Kidney (tissue), 14 donors: ENCODE results near the gene GLCCI1. TPM values are rescaled to one million over a fixed set of nuclear protein-coding genes. Genes with fewer than 3 reads are reported as not detected.

Source experiments
- DNase-seq, 5 donors: peaks; one replicate each; pipeline ENCODE4 v3.0.0-alpha.2; 2013 to 2020
- FAIRE-seq: peaks from 2 replicates; lab custom pipeline; 2012; peaks lifted over from hg19 to GRCh38; lab: Jason Lieb, UNC
- H3K27ac ChIP-seq, 2 donors: one replicate each; pipeline ENCODE4 v1.7.0; 2013; ENCODE audit warnings: low read depth in 2 of 2, low read length in 2 of 2, inconsistent platforms in 1 of 2
- H3K27me3 ChIP-seq: one replicate; pipeline ENCODE4 v1.7.1; 2013; ENCODE audit warnings: low read length, inconsistent platforms; ENCODE audit not compliant: control insufficient read depth, insufficient read depth
- H3K36me3 ChIP-seq, 3 donors: one replicate each; pipeline versions ENCODE4 v1.7.0 to v1.7.1; 2013; ENCODE audit warnings: low read length in 3 of 3, control low read depth in 1 of 3, inconsistent platforms in 1 of 3; ENCODE audit not compliant: insufficient read depth in 3 of 3, control insufficient read depth in 2 of 3
- H3K4me1 ChIP-seq, 3 donors: one replicate each; pipeline versions ENCODE4 v1.7.0 to v1.7.1; 2013; ENCODE audit warnings: low read length in 3 of 3, inconsistent platforms in 1 of 3, low read depth in 1 of 3; ENCODE audit not compliant: control insufficient read depth in 2 of 3, insufficient read depth in 2 of 3
- H3K4me3 ChIP-seq, 3 donors: one replicate each; pipeline versions ENCODE4 v1.7.0 to v1.8.1; 2013; ENCODE audit warnings: low read length in 3 of 3, control low read depth in 1 of 3, inconsistent platforms in 1 of 3
- H3K9ac ChIP-seq, 3 donors: one replicate each; pipeline versions ENCODE4 v1.7.0 to v1.7.1; 2013; ENCODE audit warnings: low read length in 3 of 3, control low read depth in 1 of 3, inconsistent platforms in 1 of 3
- H3K9me3 ChIP-seq, 3 donors: one replicate each; pipeline versions ENCODE4 v1.7.0 to v1.7.1; 2013; ENCODE audit warnings: low read length in 3 of 3, control low read depth in 1 of 3, inconsistent platforms in 1 of 3; ENCODE audit not compliant: control insufficient read depth in 2 of 3, insufficient read depth in 1 of 3
- intact Hi-C: fragments of 100-400 bp; cut with DNase I; formaldehyde crosslinking; loops from one replicate; pipeline ENCODE4 v1.11.1; 2022
- polyA plus RNA-seq: library from polyadenylated mRNA; stranded (reverse); fragments of 350-450 nt; fragmentation: Illumina TruSeq; extraction: RNeasy Lipid Tissue Mini Kit (QIAGEN cat#74804); gene quantifications from one replicate; pipeline ENCODE4 v1.2.3, GENCODE V29; 2014; ENCODE audit warnings: low read depth, low replicate concordance; ENCODE audit not compliant: insufficient read depth
- total RNA-seq: library from RNA; stranded (reverse); fragmentation: NEBNext Ultra II Directional; extraction: Animal tissue kit (Norgen Biotek cat#: 25700); gene quantifications from one replicate; pipeline ENCODE4 v1.2.1, GENCODE V29; 2021
- TF ChIP-seq, protein P1 (sequence below): IDR thresholded peaks from 3 replicates; pipeline ENCODE4 v1.5.1; 2012; ENCODE audit warnings: mild to moderate bottlenecking, moderate library complexity, borderline replicate concordance; ENCODE audit not compliant: insufficient read depth; ENCODE audit errors: extremely low read depth
- donor health status: control.
- donor health status: control.
- donor health status: control.
- donor health status: control.
- donor health status: control.
- donor health status: DM: yes; HTN: yes; CAD: no.
- donor health status: Normal renal cell carcinoma (clear cell type).

The GLCCI1 gene
- total and polyA plus RNA-seq, 2 donors from 2014 or later: 3.0 to 25.2 TPM

- no peaks in the 10 kb centered on the region for H3K9me3 ChIP-seq
- FAIRE-seq (no peak), DNase-seq (no peak)
- no peaks in the 10 kb centered on the region for H3K27me3 ChIP-seq
- H3K36me3 ChIP-seq: no peaks in the 10 kb centered on the region
- no peak overlapping the region for H3K4me3 ChIP-seq
- peaks cover 0 to 2% (median 0%) of the 10 kb centered on the region in 3 donors for H3K4me1 ChIP-seq
- no peak overlapping the region for H3K27ac ChIP-seq
- TF ChIP-seq, protein P1, sequence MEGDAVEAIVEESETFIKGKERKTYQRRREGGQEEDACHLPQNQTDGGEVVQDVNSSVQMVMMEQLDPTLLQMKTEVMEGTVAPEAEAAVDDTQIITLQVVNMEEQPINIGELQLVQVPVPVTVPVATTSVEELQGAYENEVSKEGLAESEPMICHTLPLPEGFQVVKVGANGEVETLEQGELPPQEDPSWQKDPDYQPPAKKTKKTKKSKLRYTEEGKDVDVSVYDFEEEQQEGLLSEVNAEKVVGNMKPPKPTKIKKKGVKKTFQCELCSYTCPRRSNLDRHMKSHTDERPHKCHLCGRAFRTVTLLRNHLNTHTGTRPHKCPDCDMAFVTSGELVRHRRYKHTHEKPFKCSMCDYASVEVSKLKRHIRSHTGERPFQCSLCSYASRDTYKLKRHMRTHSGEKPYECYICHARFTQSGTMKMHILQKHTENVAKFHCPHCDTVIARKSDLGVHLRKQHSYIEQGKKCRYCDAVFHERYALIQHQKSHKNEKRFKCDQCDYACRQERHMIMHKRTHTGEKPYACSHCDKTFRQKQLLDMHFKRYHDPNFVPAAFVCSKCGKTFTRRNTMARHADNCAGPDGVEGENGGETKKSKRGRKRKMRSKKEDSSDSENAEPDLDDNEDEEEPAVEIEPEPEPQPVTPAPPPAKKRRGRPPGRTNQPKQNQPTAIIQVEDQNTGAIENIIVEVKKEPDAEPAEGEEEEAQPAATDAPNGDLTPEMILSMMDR: no peak
- no peak overlapping the region for H3K9ac ChIP-seq
- intact Hi-C loops: no loop called here
These were observed 14.3 kb downstream of the GLCCI1 start for GRCh38 chr7:7982904-7983303.

DNA sequence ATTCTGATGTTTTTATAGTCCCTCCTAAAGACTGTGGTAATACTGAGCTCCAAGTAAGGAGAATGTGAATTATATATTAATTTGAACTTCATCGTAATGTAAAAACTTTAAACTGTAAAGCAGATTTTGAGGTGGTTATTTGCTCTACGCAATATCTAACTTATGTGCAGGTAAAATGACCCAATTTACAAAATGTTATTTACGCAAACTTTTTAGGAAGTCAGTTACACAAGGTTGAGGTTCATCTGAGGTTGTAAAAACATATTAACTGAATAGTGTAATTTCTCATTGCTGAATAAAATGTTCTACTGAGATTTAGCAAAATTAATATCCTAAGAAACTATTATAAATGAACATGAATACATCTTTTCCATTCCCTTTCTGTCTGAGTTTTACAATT lies 15.8 kb downstream of the GLCCI1 start:
- Histone ChIP-seq H3K27me3 (no peaks in the 10 kb centered on the region), H3K36me3 (no peaks in the 10 kb centered on the region)
- intact Hi-C loops: no loop called here

GRCh38 chr7:7988706-7989105 lies 20.1 kb downstream of the GLCCI1 start:
- H3K4me1 ChIP-seq: peaks cover 0 to 2% (median 0%) of the 10 kb centered on the region in 3 donors
- DNase-seq (no peak), FAIRE-seq (no peak)
- TF ChIP-seq, protein P1: no peak
- H3K9ac ChIP-seq: no peak overlapping the region
- peaks cover 0 to 14% (median 0%) of the 10 kb centered on the region in 3 donors for H3K9me3 ChIP-seq
- no peak overlapping the region for H3K4me3 ChIP-seq
- intact Hi-C loops: no loop called here
- no peak overlapping the region for H3K27ac ChIP-seq
- H3K36me3 ChIP-seq: no peaks in the 10 kb centered on the region
- H3K27me3 ChIP-seq: no peaks in the 10 kb centered on the region

More for the DNA sequence above, 15.8 kb downstream of the GLCCI1 start:
- Histone ChIP-seq H3K27ac (no peak overlapping the region), H3K4me3 (no peak overlapping the region), H3K4me1 (peaks cover 0 to 2% (median 0%) of the 10 kb centered on the region in 3 donors), H3K9ac (no peak overlapping the region), H3K9me3 (no peaks in the 10 kb centered on the region)
- TF ChIP-seq, protein P1: no peak
- DNase-seq: no peak
- no peak for FAIRE-seq

GRCh38 chr7:7989133-7989532 lies 20.5 kb downstream of the GLCCI1 start:
- no peak for DNase-seq
- FAIRE-seq: no peak
- H3K27ac ChIP-seq: no peak overlapping the region
- intact Hi-C loops: no loop called here
- H3K4me3 ChIP-seq: peak overlapping the region in 1 of 3 donors; percentile 30
- H3K9ac ChIP-seq: no peak overlapping the region
- H3K36me3 ChIP-seq: no peaks in the 10 kb centered on the region
- H3K27me3 ChIP-seq: no peaks in the 10 kb centered on the region
- TF ChIP-seq, protein P1: no peak
- peaks cover 0 to 14% (median 0%) of the 10 kb centered on the region in 3 donors for H3K9me3 ChIP-seq
- peaks cover 0 to 2% (median 0%) of the 10 kb centered on the region in 3 donors for H3K4me1 ChIP-seq
